ENCODE data around the gene DMRTB1.
A peak's percentile ranks its signal among the peaks of the same experiment; 100 is the strongest.

DMRTB1 gene

GRCh38 chr1:53508056-53508990, 49.1 kb downstream of the DMRTB1 start:
- TF ChIP-seq, protein P1, sequence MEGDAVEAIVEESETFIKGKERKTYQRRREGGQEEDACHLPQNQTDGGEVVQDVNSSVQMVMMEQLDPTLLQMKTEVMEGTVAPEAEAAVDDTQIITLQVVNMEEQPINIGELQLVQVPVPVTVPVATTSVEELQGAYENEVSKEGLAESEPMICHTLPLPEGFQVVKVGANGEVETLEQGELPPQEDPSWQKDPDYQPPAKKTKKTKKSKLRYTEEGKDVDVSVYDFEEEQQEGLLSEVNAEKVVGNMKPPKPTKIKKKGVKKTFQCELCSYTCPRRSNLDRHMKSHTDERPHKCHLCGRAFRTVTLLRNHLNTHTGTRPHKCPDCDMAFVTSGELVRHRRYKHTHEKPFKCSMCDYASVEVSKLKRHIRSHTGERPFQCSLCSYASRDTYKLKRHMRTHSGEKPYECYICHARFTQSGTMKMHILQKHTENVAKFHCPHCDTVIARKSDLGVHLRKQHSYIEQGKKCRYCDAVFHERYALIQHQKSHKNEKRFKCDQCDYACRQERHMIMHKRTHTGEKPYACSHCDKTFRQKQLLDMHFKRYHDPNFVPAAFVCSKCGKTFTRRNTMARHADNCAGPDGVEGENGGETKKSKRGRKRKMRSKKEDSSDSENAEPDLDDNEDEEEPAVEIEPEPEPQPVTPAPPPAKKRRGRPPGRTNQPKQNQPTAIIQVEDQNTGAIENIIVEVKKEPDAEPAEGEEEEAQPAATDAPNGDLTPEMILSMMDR (conservative IDR thresholded peaks at IDR 0.05), result no peak
- H3K27ac ChIP-seq, result no peak overlapping the region

GRCh38 chr1:53508991-53509666, 49.9 kb downstream of the DMRTB1 start:
- no peak overlapping the region for H3K27ac ChIP-seq
- TF ChIP-seq, protein P1 (conservative IDR thresholded peaks at IDR 0.05), result no peak

- TF ChIP-seq, protein P1 (conservative IDR thresholded peaks at IDR 0.05), result no peak
- H3K27ac ChIP-seq, result 0 out of 2 replicates have a peak overlapping the region, but pooled peaks have one; percentile 91
Observed at GRCh38 chr1:53509775-53510174, 50.6 kb downstream of the DMRTB1 start.

- peak overlapping the region; percentile 91 for H3K27ac ChIP-seq
- TF ChIP-seq, protein P1 (conservative IDR thresholded peaks at IDR 0.05), result no peak
Observed at GRCh38 chr1:53510215-53510614, 51.0 kb downstream of the DMRTB1 start.

- H3K27ac ChIP-seq, result peak overlapping the region; percentile 91
- TF ChIP-seq, protein P1 (conservative IDR thresholded peaks at IDR 0.05), result no peak
Observed at GRCh38 chr1:53511323-53511932, 52.2 kb downstream of the DMRTB1 start.

- H3K27ac ChIP-seq, result peak overlapping the region; percentile 91
- TF ChIP-seq, protein P1 (conservative IDR thresholded peaks at IDR 0.05), result no peak
Observed at GRCh38 chr1:53511933-53512806, 53.0 kb downstream of the DMRTB1 start.
